ENCODE measurements around the gene PPP1R10. TPM values are rescaled to one million over a fixed set of nuclear protein-coding genes. Genes with fewer than 3 reads are reported as not detected.

Gene PPP1R10
- polyA plus RNA-seq, 4 donors: 21.3 to 44.0 (median 32.5) TPM

- DNase-seq: peak; percentile 55 to 66
- H3K27me3 ChIP-seq (ENCODE audit: control insufficient read depth in 3 of 3, insufficient read depth in 3 of 3, low read length in 3 of 3): no peaks in the 10 kb centered on the region
- H3K9me3 ChIP-seq (ENCODE audit: control insufficient read depth in 2 of 2, insufficient read depth in 1 of 2, low read depth in 1 of 2, low read length in 1 of 2): no peaks in the 10 kb centered on the region
- H3K4me3 ChIP-seq (ENCODE audit: low read depth in 1 of 3, low read length in 3 of 3): peak overlapping the region in 1 of 3 donors; percentile 4
- peaks cover 7 to 26% (median 11%) of the 10 kb centered on the region in 3 donors for H3K36me3 ChIP-seq (ENCODE audit: control insufficient read depth in 3 of 3, insufficient read depth in 2 of 3, low read depth in 1 of 3, low read length in 3 of 3)
- WGBS, 3 donors: 51 to 57% (median 53%) methylated on average over 4 of the region's 4 CpGs
- H3K27ac ChIP-seq (ENCODE audit: low read depth in 1 of 3, low read length in 2 of 3): peak overlapping the region in 2 of 3 donors; percentile 37 to 92
- FAIRE-seq: no peak
- H3K4me1 ChIP-seq (ENCODE audit: control insufficient read depth in 3 of 3, insufficient read depth in 2 of 3, low read depth in 1 of 3, low read length in 2 of 3): peaks cover 10 to 30% (median 18%) of the 10 kb centered on the region in 3 donors
These were observed 43.9 kb downstream of the PPP1R10 start for GRCh38 chr6:30573113-30573512.

DNA sequence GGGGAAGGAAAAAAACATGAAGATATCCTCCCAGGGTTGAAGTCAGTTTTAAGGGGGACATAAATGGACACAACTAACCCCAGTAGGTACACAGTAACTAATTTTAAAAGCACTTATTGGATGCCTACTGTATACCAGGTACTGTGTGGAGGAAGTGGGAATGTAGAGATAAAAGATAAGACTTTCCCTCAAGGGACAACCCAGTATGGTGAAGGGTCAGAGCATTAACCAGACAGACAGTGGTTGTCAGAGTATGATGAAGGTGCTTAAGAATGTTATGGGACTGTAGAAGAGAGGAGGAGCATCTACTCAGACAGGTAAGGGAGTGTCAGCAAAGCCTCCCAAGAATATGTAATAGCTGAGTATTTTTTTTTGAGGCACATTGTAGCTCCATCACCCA is 44.9 kb downstream of the PPP1R10 start:
- H3K9me3 ChIP-seq (ENCODE audit: control insufficient read depth in 2 of 2, insufficient read depth in 1 of 2, low read depth in 1 of 2, low read length in 1 of 2): no peaks in the 10 kb centered on the region
- FAIRE-seq (no peak), DNase-seq (peak in 1 of 2 donors; percentile 50)
- H3K27me3 ChIP-seq (ENCODE audit: control insufficient read depth in 3 of 3, insufficient read depth in 3 of 3, low read length in 3 of 3): no peaks in the 10 kb centered on the region
- H3K36me3 ChIP-seq (ENCODE audit: control insufficient read depth in 3 of 3, insufficient read depth in 2 of 3, low read depth in 1 of 3, low read length in 3 of 3): peaks cover under 1 to 18% (median 4%) of the 10 kb centered on the region in 3 donors
- peaks cover 10 to 30% (median 18%) of the 10 kb centered on the region in 3 donors for H3K4me1 ChIP-seq (ENCODE audit: control insufficient read depth in 3 of 3, insufficient read depth in 2 of 3, low read depth in 1 of 3, low read length in 2 of 3)
- peak overlapping the region in 2 of 3 donors; percentile 72 to 83 for H3K4me3 ChIP-seq (ENCODE audit: low read depth in 1 of 3, low read length in 3 of 3)
- peak overlapping the region in 1 of 3 donors; percentile 92 for H3K27ac ChIP-seq (ENCODE audit: low read depth in 1 of 3, low read length in 2 of 3)

GRCh38 chr6:30571762-30572082 is 45.3 kb downstream of the PPP1R10 start:
- FAIRE-seq: no peak
- H3K27me3 ChIP-seq (ENCODE audit: control insufficient read depth in 3 of 3, insufficient read depth in 3 of 3, low read length in 3 of 3): no peaks in the 10 kb centered on the region
- peaks cover 0 to 16% (median 0%) of the 10 kb centered on the region in 3 donors for H3K36me3 ChIP-seq (ENCODE audit: control insufficient read depth in 3 of 3, insufficient read depth in 2 of 3, low read depth in 1 of 3, low read length in 3 of 3)
- no peak for DNase-seq
- H3K4me3 ChIP-seq (ENCODE audit: low read depth in 1 of 3, low read length in 3 of 3): peak overlapping the region; percentile 62 to 83 (median 72)
- peak overlapping the region; percentile 77 to 97 (median 92) for H3K27ac ChIP-seq (ENCODE audit: low read depth in 1 of 3, low read length in 2 of 3)
- peaks cover 10 to 30% (median 18%) of the 10 kb centered on the region in 3 donors for H3K4me1 ChIP-seq (ENCODE audit: control insufficient read depth in 3 of 3, insufficient read depth in 2 of 3, low read depth in 1 of 3, low read length in 2 of 3)
- H3K9me3 ChIP-seq (ENCODE audit: control insufficient read depth in 2 of 2, insufficient read depth in 1 of 2, low read depth in 1 of 2, low read length in 1 of 2): no peaks in the 10 kb centered on the region
- WGBS, 3 donors: 1% methylated on average over 8 of the region's 8 CpGs

GRCh38 chr6:30571075-30571761 is 45.8 kb downstream of the PPP1R10 start, which contains the start of gene ABCF1:
Gene ABCF1 (plus strand): TSS chr6:30571442. CDS start chr6:30571488, 46 bp downstream.
- FAIRE-seq: no peak
- peak within 1 kb of the TSS; percentile 77 to 97 (median 92) for H3K27ac ChIP-seq (ENCODE audit: low read depth in 1 of 3, low read length in 2 of 3)
- peaks cover 10 to 30% (median 18%) of the 10 kb centered on the region in 3 donors for H3K4me1 ChIP-seq (ENCODE audit: control insufficient read depth in 3 of 3, insufficient read depth in 2 of 3, low read depth in 1 of 3, low read length in 2 of 3)
- no peaks in the 10 kb centered on the region for H3K27me3 ChIP-seq (ENCODE audit: control insufficient read depth in 3 of 3, insufficient read depth in 3 of 3, low read length in 3 of 3)
- H3K9me3 ChIP-seq (ENCODE audit: control insufficient read depth in 2 of 2, insufficient read depth in 1 of 2, low read depth in 1 of 2, low read length in 1 of 2): no peaks in the 10 kb centered on the region
- 0% methylated on average over 56 to 59 of the region's 59 CpGs for WGBS, 3 donors
- H3K36me3 ChIP-seq (ENCODE audit: control insufficient read depth in 3 of 3, insufficient read depth in 2 of 3, low read depth in 1 of 3, low read length in 3 of 3): peaks cover 0 to 11% (median 0%) of the 10 kb centered on the region in 3 donors
- peak within 1 kb of the TSS; percentile 62 to 83 (median 72) for H3K4me3 ChIP-seq (ENCODE audit: low read depth in 1 of 3, low read length in 3 of 3)
- peak; percentile 97 to 100 for DNase-seq

- DNase-seq (no peak), FAIRE-seq (no peak)
- 0 to 1% (median 0%) methylated on average over 18 of the region's 18 CpGs for WGBS, 3 donors
- peak overlapping the region; percentile 15 to 97 (median 78) for H3K27ac ChIP-seq (ENCODE audit: low read depth in 1 of 3, low read length in 2 of 3)
- no peaks in the 10 kb centered on the region for H3K27me3 ChIP-seq (ENCODE audit: control insufficient read depth in 3 of 3, insufficient read depth in 3 of 3, low read length in 3 of 3)
- H3K36me3 ChIP-seq (ENCODE audit: control insufficient read depth in 3 of 3, insufficient read depth in 2 of 3, low read depth in 1 of 3, low read length in 3 of 3): peaks cover 0 to 9% (median 0%) of the 10 kb centered on the region in 3 donors
- peaks cover 10 to 30% (median 18%) of the 10 kb centered on the region in 3 donors for H3K4me1 ChIP-seq (ENCODE audit: control insufficient read depth in 3 of 3, insufficient read depth in 2 of 3, low read depth in 1 of 3, low read length in 2 of 3)
- H3K4me3 ChIP-seq (ENCODE audit: low read depth in 1 of 3, low read length in 3 of 3): peak overlapping the region; percentile 44 to 72 (median 61)
- no peaks in the 10 kb centered on the region for H3K9me3 ChIP-seq (ENCODE audit: control insufficient read depth in 2 of 2, insufficient read depth in 1 of 2, low read depth in 1 of 2, low read length in 1 of 2)
These were observed 46.3 kb downstream of the PPP1R10 start for GRCh38 chr6:30570740-30571074.

DNA sequence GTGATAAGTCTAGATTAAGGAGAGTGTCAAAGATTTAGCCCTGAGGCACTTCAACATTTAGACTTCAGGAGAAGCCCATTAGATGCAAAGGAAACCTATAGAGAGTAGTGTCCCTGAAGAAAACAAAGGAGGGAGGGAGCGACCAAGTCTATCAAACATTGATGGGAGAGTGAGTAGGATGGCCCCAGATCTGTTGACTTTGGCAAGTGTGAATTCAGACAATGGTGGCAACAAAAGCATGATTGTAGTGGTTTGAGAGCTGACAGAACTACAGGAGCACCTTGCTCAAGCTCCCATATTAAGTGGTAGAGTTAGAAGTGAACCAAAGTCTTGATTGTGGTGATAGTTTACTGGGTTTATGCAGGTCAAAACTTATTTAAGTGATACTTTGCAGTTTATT is 46.8 kb downstream of the PPP1R10 start:
- Histone ChIP-seq H3K27me3 (ENCODE audit: control insufficient read depth in 3 of 3, insufficient read depth in 3 of 3, low read length in 3 of 3) (no peaks in the 10 kb centered on the region), H3K9me3 (ENCODE audit: control insufficient read depth in 2 of 2, insufficient read depth in 1 of 2, low read depth in 1 of 2, low read length in 1 of 2) (no peaks in the 10 kb centered on the region), H3K36me3 (ENCODE audit: control insufficient read depth in 3 of 3, insufficient read depth in 2 of 3, low read depth in 1 of 3, low read length in 3 of 3) (peaks cover 0 to 6% (median 0%) of the 10 kb centered on the region in 3 donors), H3K4me3 (ENCODE audit: low read depth in 1 of 3, low read length in 3 of 3) (peak overlapping the region in 2 of 3 donors; percentile 61 to 72), H3K27ac (ENCODE audit: low read depth in 1 of 3, low read length in 2 of 3) (peak overlapping the region in 1 of 3 donors; percentile 78), H3K4me1 (ENCODE audit: control insufficient read depth in 3 of 3, insufficient read depth in 2 of 3, low read depth in 1 of 3, low read length in 2 of 3) (peaks cover 10 to 30% (median 18%) of the 10 kb centered on the region in 3 donors)
- FAIRE-seq (no peak), DNase-seq (no peak)
- 25 to 58% (median 44%) methylated on average over 1 of the region's 1 CpG for WGBS, 3 donors

GRCh38 chr6:30568245-30568644 is 48.8 kb downstream of the PPP1R10 start:
- H3K9me3 ChIP-seq (ENCODE audit: control insufficient read depth in 2 of 2, insufficient read depth in 1 of 2, low read depth in 1 of 2, low read length in 1 of 2): no peaks in the 10 kb centered on the region
- FAIRE-seq (no peak), DNase-seq (no peak)
- no peaks in the 10 kb centered on the region for H3K36me3 ChIP-seq (ENCODE audit: control insufficient read depth in 3 of 3, insufficient read depth in 2 of 3, low read depth in 1 of 3, low read length in 3 of 3)
- H3K4me3 ChIP-seq (ENCODE audit: low read depth in 1 of 3, low read length in 3 of 3): no peak overlapping the region
- H3K27ac ChIP-seq (ENCODE audit: low read depth in 1 of 3, low read length in 2 of 3): no peak overlapping the region
- H3K27me3 ChIP-seq (ENCODE audit: control insufficient read depth in 3 of 3, insufficient read depth in 3 of 3, low read length in 3 of 3): no peaks in the 10 kb centered on the region
- WGBS, 3 donors: 59 to 75% (median 73%) methylated on average over 3 of the region's 3 CpGs
- peaks cover 7 to 18% (median 18%) of the 10 kb centered on the region in 3 donors for H3K4me1 ChIP-seq (ENCODE audit: control insufficient read depth in 3 of 3, insufficient read depth in 2 of 3, low read depth in 1 of 3, low read length in 2 of 3)

DNA sequence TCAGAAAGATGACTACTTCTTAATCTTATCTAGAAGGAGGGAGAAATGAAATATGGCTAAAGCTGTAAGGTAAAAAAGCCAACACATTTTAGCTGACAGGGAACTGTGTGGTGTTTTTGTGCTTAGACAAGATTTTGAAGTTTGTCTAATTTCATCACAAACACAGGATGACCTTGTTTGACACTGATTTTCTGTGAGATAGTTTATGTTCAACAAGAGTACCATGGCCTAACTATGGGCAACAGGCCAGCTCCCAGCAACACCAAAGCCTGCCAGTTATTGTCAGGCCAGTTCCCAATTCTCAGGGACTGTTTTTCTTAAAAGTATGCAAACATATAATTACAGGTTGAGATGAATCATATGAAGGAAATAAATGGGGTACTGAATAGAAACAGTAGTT is 51.3 kb downstream of the PPP1R10 start:
- Histone ChIP-seq H3K27ac (ENCODE audit: low read depth in 1 of 3, low read length in 2 of 3) (no peak overlapping the region), H3K27me3 (ENCODE audit: control insufficient read depth in 3 of 3, insufficient read depth in 3 of 3, low read length in 3 of 3) (no peaks in the 10 kb centered on the region), H3K4me1 (ENCODE audit: control insufficient read depth in 3 of 3, insufficient read depth in 2 of 3, low read depth in 1 of 3, low read length in 2 of 3) (peaks cover 2 to 8% (median 6%) of the 10 kb centered on the region in 3 donors), H3K36me3 (ENCODE audit: control insufficient read depth in 3 of 3, insufficient read depth in 2 of 3, low read depth in 1 of 3, low read length in 3 of 3) (peaks cover 0 to 14% (median 4%) of the 10 kb centered on the region in 3 donors), H3K9me3 (ENCODE audit: control insufficient read depth in 2 of 2, insufficient read depth in 1 of 2, low read depth in 1 of 2, low read length in 1 of 2) (no peaks in the 10 kb centered on the region), H3K4me3 (ENCODE audit: low read depth in 1 of 3, low read length in 3 of 3) (no peak overlapping the region)
- FAIRE-seq (no peak), DNase-seq (no peak)
